WTC11 (cell line): ENCODE data around the gene C20orf96. TPM values are rescaled to one million over a fixed set of nuclear protein-coding genes. Genes with fewer than 3 reads are reported as not detected.

Source experiments
- ATAC-seq: fragments of 200-7000 bp; cut with Tn5 transposase; 2 replicates; pipeline ENCODE4 v1.10.0; 2021; ENCODE audit warnings: mild to moderate bottlenecking, moderate library complexity
- CTCF ChIA-PET: fragments of 300-600 bp; sonication (Branson Sonifier 250); formaldehyde crosslinking; loops from one replicate; lab custom pipeline; 2021; ENCODE audit warnings: antibody characterized with exemption; lab: Charles Lee
- POLR2A ChIA-PET: fragments of 350-600 bp; sonication (Branson Sonifier 250); formaldehyde crosslinking; loops from one replicate; lab custom pipeline; 2021; ENCODE audit warnings: antibody characterized with exemption; lab: Charles Lee
- DNase-seq: peaks from one replicate; pipeline ENCODE4 v3.0.0; 2021; ENCODE audit warnings: low spot score
- H3K27ac Mint-ChIP-seq: 2 replicates; pipeline ENCODE4 v1.8.0; 2021; ENCODE audit warnings: mixed read lengths
- H3K27me3 Mint-ChIP-seq: 2 replicates; pipeline ENCODE4 v1.8.0; 2021; ENCODE audit warnings: low read depth, mild to moderate bottlenecking, moderate library complexity, mixed read lengths
- H3K36me3 Mint-ChIP-seq: 2 replicates; pipeline ENCODE4 v1.8.0; 2021; ENCODE audit warnings: mixed read lengths
- H3K4me1 Mint-ChIP-seq: 2 replicates; pipeline ENCODE4 v1.8.0; 2022; ENCODE audit warnings: mixed read lengths
- H3K4me3 Mint-ChIP-seq: 2 replicates; pipeline ENCODE4 v1.8.0; 2021; ENCODE audit warnings: mild to moderate bottlenecking, moderate library complexity, mixed read lengths
- H3K9me3 Mint-ChIP-seq: 2 replicates; pipeline ENCODE4 v1.8.0; 2021; ENCODE audit warnings: mixed read lengths
- ATF2 ChIP-seq: sonication (generic); formaldehyde crosslinking; IDR thresholded peaks from 2 replicates; pipeline ENCODE4 v1.8.1; 2022; ENCODE audit warnings: low read depth, missing genetic modification reagents, borderline replicate concordance
- CREB1 ChIP-seq: sonication (generic); formaldehyde crosslinking; IDR thresholded peaks from 2 replicates; pipeline ENCODE4 v1.8.0; 2023; ENCODE audit warnings: mild to moderate bottlenecking, missing genetic modification reagents
- ETV6 ChIP-seq: sonication (generic); formaldehyde crosslinking; IDR thresholded peaks from 2 replicates; pipeline ENCODE4 v1.8.1; 2022; ENCODE audit warnings: mild to moderate bottlenecking, missing genetic modification reagents
- FOXJ3 ChIP-seq: sonication (generic); formaldehyde crosslinking; IDR thresholded peaks from 2 replicates; pipeline ENCODE4 v1.9.0; 2021; ENCODE audit warnings: missing genetic modification reagents, mild to moderate bottlenecking, borderline replicate concordance
- FOXK1 ChIP-seq: sonication (generic); formaldehyde crosslinking; IDR thresholded peaks from 2 replicates; pipeline ENCODE4 v1.8.0; 2022; ENCODE audit warnings: mild to moderate bottlenecking, moderate library complexity, missing genetic modification reagents
- GABPB1 ChIP-seq: sonication (generic); formaldehyde crosslinking; IDR thresholded peaks from 2 replicates; pipeline ENCODE4 v1.8.1; 2023; ENCODE audit warnings: mild to moderate bottlenecking, missing genetic modification reagents
- HMGXB4 ChIP-seq: sonication (generic); formaldehyde crosslinking; IDR thresholded peaks from 2 replicates; pipeline ENCODE4 v1.8.1; 2023; ENCODE audit warnings: mild to moderate bottlenecking, moderate library complexity, missing genetic modification reagents
- IRF1 ChIP-seq: sonication (generic); formaldehyde crosslinking; IDR thresholded peaks from 2 replicates; pipeline ENCODE4 v1.8.0; 2023; ENCODE audit warnings: missing genetic modification reagents
- JAZF1 ChIP-seq: fragments of 250-450 bp; sonication (Bioruptor Pico); IDR thresholded peaks from 2 replicates; pipeline ENCODE4 v1.9.0; 2021; ENCODE audit warnings: moderate library complexity, mild to moderate bottlenecking, inconsistent platforms
- MLX ChIP-seq: sonication (generic); formaldehyde crosslinking; IDR thresholded peaks from 2 replicates; pipeline ENCODE4 v1.8.1; 2023; ENCODE audit warnings: mild to moderate bottlenecking, missing genetic modification reagents, moderate library complexity
- MYBL2 ChIP-seq: sonication (generic); formaldehyde crosslinking; IDR thresholded peaks from 2 replicates; pipeline ENCODE4 v1.8.1; 2023; ENCODE audit warnings: mild to moderate bottlenecking, moderate library complexity, missing genetic modification reagents
- NFATC4 ChIP-seq: fragments of 250-450 bp; sonication (Bioruptor Pico); IDR thresholded peaks from 2 replicates; pipeline ENCODE4 v1.9.0; 2021; ENCODE audit warnings: mild to moderate bottlenecking
- NFE2L1 ChIP-seq: sonication (generic); formaldehyde crosslinking; IDR thresholded peaks from 2 replicates; pipeline ENCODE4 v1.8.1; 2023; ENCODE audit warnings: missing genetic modification reagents
- NR1H2 ChIP-seq: sonication (generic); formaldehyde crosslinking; IDR thresholded peaks from 2 replicates; pipeline ENCODE4 v1.9.0; 2021; ENCODE audit warnings: mild to moderate bottlenecking, moderate library complexity, missing genetic modification reagents
- NR2C2 ChIP-seq: sonication (generic); formaldehyde crosslinking; IDR thresholded peaks from 2 replicates; pipeline ENCODE4 v1.8.0; 2022; ENCODE audit warnings: mild to moderate bottlenecking, missing genetic modification reagents
- SMAD3 ChIP-seq: sonication (generic); formaldehyde crosslinking; IDR thresholded peaks from 2 replicates; pipeline ENCODE4 v1.8.0; 2022; ENCODE audit warnings: missing genetic modification reagents, mild to moderate bottlenecking, borderline replicate concordance
- SOX15 ChIP-seq: fragments of 250-450 bp; sonication (Bioruptor Pico); IDR thresholded peaks from 2 replicates; pipeline ENCODE4 v1.9.0; 2021; ENCODE audit warnings: mild to moderate bottlenecking
- SP1 ChIP-seq: sonication (generic); formaldehyde crosslinking; conservative IDR thresholded peaks from 2 replicates; pipeline ENCODE4 v1.8.1; 2022; ENCODE audit warnings: missing genetic modification reagents
- TEAD1 ChIP-seq: sonication (generic); formaldehyde crosslinking; IDR thresholded peaks from 2 replicates; pipeline ENCODE4 v1.8.0; 2022; ENCODE audit warnings: mild to moderate bottlenecking, missing genetic modification reagents
- TP53 ChIP-seq: sonication (generic); formaldehyde crosslinking; IDR thresholded peaks from 2 replicates; pipeline ENCODE4 v1.8.1; 2023; ENCODE audit warnings: mild to moderate bottlenecking, missing genetic modification reagents
- USF2 ChIP-seq: sonication (generic); formaldehyde crosslinking; IDR thresholded peaks from 2 replicates; pipeline ENCODE4 v1.8.1; 2023; ENCODE audit warnings: mild to moderate bottlenecking, missing genetic modification reagents, moderate library complexity
- ZNF121 ChIP-seq: sonication (generic); formaldehyde crosslinking; IDR thresholded peaks from 2 replicates; pipeline ENCODE4 v1.8.0; 2023; ENCODE audit warnings: missing genetic modification reagents
- ZNF219 ChIP-seq: sonication (generic); formaldehyde crosslinking; IDR thresholded peaks from 2 replicates; pipeline ENCODE4 v1.8.0; 2023; ENCODE audit warnings: missing genetic modification reagents, mild to moderate bottlenecking, borderline replicate concordance
- ZNF232 ChIP-seq: sonication (generic); formaldehyde crosslinking; IDR thresholded peaks from 2 replicates; pipeline ENCODE4 v1.8.0; 2022; ENCODE audit warnings: mild to moderate bottlenecking, missing genetic modification reagents
- ZNF317 ChIP-seq: sonication (generic); formaldehyde crosslinking; IDR thresholded peaks from 2 replicates; pipeline ENCODE4 v1.8.1; 2023; ENCODE audit warnings: low read depth, mild to moderate bottlenecking, moderate library complexity, missing genetic modification reagents, borderline replicate concordance
- ZSCAN18 ChIP-seq: fragments of 250-450 bp; sonication (Bioruptor Pico); IDR thresholded peaks from 2 replicates; pipeline ENCODE4 v2.1.2; 2022; ENCODE audit warnings: mild to moderate bottlenecking, moderate library complexity
- total RNA-seq: library from RNA; stranded (reverse); gene quantifications from 3 replicates; pipeline ENCODE4 v1.2.3, GENCODE V29; 2021

Gene C20orf96
- total RNA-seq, 1 experiment from 2014 or later: 22.1 TPM

- TF ChIP-seq HMGXB4 (CRISPR knock-in tag) (peak; percentile 61; the same call in 1 of the 2 replicates), ZSCAN18 (CRISPR knock-in tag) (no peak), FOXJ3 (CRISPR knock-in tag) (no peak), MYBL2 (peak; percentile 94), ZNF219 (CRISPR knock-in tag) (peak; percentile 78; the same call in 1 of the 2 replicates), CREB1 (CRISPR knock-in tag) (no peak), TP53 (CRISPR knock-in tag) (no peak), SMAD3 (CRISPR knock-in tag) (0 out of 2 replicates have a peak, but pooled peaks have one; percentile 70), ATF2 (CRISPR knock-in tag) (0 out of 2 replicates have a peak, but pooled peaks have one; percentile 47), ZNF121 (CRISPR knock-in tag) (0 out of 2 replicates have a peak, but pooled peaks have one; percentile 3), JAZF1 (no peak), NFATC4 (CRISPR knock-in tag) (no peak), IRF1 (CRISPR knock-in tag) (peak; percentile 26; the same call in 1 of the 2 replicates), GABPB1 (CRISPR knock-in tag) (peak; percentile 89), NR1H2 (no peak), SOX15 (CRISPR knock-in tag) (no peak), SP1 (CRISPR knock-in tag) (peak; percentile 99), ETV6 (peak; percentile 94)
Measured at GRCh38 chr20:324177-325044, 33.9 kb upstream of the C20orf96 start (continued).

GRCh38 chr20:316316-317068, 25.9 kb upstream of the C20orf96 start:
- Mint-ChIP-seq H3K27me3 (no peaks in the 10 kb centered on the region; the same call in 1 of the 2 replicates), H3K4me1 (peaks cover 11% of the 10 kb centered on the region), H3K9me3 (peaks cover 5% of the 10 kb centered on the region), H3K27ac (no peak overlapping the region), H3K36me3 (peaks cover 15% of the 10 kb centered on the region), H3K4me3 (no peak overlapping the region)
- CTCF ChIA-PET: no interaction called here
- ATAC-seq (no peak), DNase-seq (no peak)
- POLR2A ChIA-PET: no interaction called here
- no peak for TF ChIP-seq ETV6
- no peak for TF ChIP-seq ZNF232 (CRISPR knock-in tag)
- no peak for TF ChIP-seq ZNF317 (CRISPR knock-in tag)
- no peak for TF ChIP-seq NFE2L1
- no peak for TF ChIP-seq IRF1 (CRISPR knock-in tag)
- no peak for TF ChIP-seq MLX (CRISPR knock-in tag)
- no peak for TF ChIP-seq ATF2 (CRISPR knock-in tag)
- no peak for TF ChIP-seq USF2 (CRISPR knock-in tag)
- TF ChIP-seq NR2C2 (CRISPR knock-in tag): no peak
- TF ChIP-seq TEAD1 (CRISPR knock-in tag): no peak
- no peak for TF ChIP-seq FOXK1
